Right lobe of liver (tissue), 4 donors: ENCODE measurements around the gene ELL.

Experiments
- CTCF ChIP-seq, 4 donors: fragments of 200-600 bp in 3 of 4; fragments of 450-650 bp in 1 of 4; IDR thresholded peaks; one replicate each; pipeline versions ENCODE4 v1.5.1 to v1.8.0; 2016 to 2022; ENCODE audit warnings: antibody characterized with exemption in 4 of 4, mild to moderate bottlenecking in 2 of 4
- POLR2A ChIP-seq: fragments of 450-650 bp; IDR thresholded peaks from one replicate; pipeline ENCODE4 v1.6.1; 2017; ENCODE audit warnings: antibody characterized with exemption, mild to moderate bottlenecking
- donor health status: DM: no; HTN: no; CAD: no.
- donor health status: DM: no; HTN: no; CAD: no.
- donor health status: DM: no; HTN: yes; CAD: no.

GRCh38 chr19:18437491-18438330 is 84.2 kb downstream of the ELL start, which contains the start of gene ISYNA1:
- TF ChIP-seq POLR2A (no peak), CTCF (IDR thresholded peaks at IDR 0.05) (no peak)
